GM12865 (cell line): Measurements from ENCODE around the gene MAB21L3.

ENCODE experiments used
- DNase-seq: peaks from one replicate; pipeline ENCODE4 v3.0.0; 2010; ENCODE audit warnings: low read depth
- H3K4me3 ChIP-seq: 2 replicates; pipeline ENCODE4 v1.5.1; 2011; ENCODE audit warnings: mild to moderate bottlenecking, low read depth, low read length, control low read depth
- TF ChIP-seq, protein P1 (sequence below): IDR thresholded peaks from 2 replicates; pipeline ENCODE4 v1.5.1; 2011; ENCODE audit warnings: low read length, control low read depth, low read depth, inconsistent platforms; ENCODE audit not compliant: insufficient read depth; ENCODE audit errors: missing control alignments

MAB21L3 gene

DNA sequence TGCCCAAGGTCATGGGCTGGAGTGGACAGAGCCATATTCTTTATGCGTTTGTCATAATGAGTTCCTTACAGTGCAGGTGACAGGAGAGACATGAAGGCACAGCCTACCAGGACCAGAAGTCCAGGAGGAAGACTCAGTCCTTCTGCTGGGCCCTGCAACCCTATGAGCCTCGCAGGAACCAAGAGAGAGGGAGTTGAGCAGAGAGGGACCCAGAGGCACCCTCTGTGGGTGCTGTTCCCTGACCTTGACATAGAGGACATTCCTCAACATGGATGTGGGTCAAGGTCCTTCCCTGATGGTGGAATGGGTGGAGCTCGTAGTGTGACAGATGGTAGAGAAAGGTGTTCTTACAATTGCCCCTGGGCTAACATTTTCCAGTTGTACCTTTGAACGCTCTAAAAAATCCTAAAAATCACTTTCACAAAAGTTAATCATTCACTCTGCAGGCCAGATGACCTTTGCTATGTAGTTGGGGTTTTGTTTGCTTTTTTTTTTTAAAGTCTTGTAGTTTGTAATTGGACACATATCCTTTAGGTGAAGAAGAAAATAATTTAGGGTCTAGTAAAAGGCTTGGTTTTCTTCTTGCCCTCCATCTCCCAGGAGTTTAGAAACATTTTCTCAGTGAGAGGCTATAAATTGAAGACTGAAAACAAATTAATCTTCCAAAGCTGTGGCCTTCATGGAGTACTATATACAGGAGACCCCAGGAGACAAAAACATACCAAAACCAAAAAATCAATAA lies 41.9 kb downstream of the MAB21L3 start:
- TF ChIP-seq, protein P1, sequence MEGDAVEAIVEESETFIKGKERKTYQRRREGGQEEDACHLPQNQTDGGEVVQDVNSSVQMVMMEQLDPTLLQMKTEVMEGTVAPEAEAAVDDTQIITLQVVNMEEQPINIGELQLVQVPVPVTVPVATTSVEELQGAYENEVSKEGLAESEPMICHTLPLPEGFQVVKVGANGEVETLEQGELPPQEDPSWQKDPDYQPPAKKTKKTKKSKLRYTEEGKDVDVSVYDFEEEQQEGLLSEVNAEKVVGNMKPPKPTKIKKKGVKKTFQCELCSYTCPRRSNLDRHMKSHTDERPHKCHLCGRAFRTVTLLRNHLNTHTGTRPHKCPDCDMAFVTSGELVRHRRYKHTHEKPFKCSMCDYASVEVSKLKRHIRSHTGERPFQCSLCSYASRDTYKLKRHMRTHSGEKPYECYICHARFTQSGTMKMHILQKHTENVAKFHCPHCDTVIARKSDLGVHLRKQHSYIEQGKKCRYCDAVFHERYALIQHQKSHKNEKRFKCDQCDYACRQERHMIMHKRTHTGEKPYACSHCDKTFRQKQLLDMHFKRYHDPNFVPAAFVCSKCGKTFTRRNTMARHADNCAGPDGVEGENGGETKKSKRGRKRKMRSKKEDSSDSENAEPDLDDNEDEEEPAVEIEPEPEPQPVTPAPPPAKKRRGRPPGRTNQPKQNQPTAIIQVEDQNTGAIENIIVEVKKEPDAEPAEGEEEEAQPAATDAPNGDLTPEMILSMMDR, result no peak
- no peak overlapping the region for H3K4me3 ChIP-seq
- DNase-seq, result no peak

DNA sequence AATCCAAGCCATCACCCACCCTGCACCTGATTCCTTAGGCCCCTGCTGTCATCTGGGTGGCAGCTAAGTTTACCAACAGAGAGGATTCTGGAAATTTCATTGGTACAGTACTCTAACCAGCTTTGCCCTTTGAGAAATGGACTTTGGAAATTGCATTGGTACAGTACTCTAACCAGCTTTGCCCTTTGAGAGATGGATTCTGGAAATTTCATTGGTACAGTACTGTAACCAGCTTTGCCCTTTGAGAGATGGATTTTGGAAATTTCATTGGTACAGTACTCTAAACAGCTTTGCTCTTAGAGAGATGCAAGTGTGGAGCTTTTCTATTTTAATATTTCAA lies 42.5 kb downstream of the MAB21L3 start:
- TF ChIP-seq, protein P1, result no peak
- H3K4me3 ChIP-seq, result no peak overlapping the region
- no peak for DNase-seq

DNA sequence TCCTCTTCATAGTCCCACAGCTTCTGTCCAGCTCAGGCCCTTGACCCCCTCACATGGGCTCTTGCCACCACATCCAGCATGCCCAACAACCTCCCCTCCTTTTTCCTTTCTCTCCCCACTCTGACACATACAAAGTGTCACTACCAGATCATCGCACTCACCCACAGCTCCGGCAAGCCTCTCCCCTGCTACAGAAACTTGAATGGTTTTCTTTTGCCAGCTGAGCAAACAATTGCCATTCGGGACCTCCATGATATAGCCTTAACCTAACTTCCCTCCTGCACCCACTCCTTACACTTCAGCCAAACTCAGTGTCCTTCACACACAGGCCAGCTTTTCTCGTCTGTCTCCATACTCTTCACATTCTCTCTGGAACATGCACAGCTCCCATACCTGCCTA lies 43.3 kb downstream of the MAB21L3 start:
- TF ChIP-seq, protein P1, result no peak
- no peak for DNase-seq
- H3K4me3 ChIP-seq, result no peak overlapping the region

DNA sequence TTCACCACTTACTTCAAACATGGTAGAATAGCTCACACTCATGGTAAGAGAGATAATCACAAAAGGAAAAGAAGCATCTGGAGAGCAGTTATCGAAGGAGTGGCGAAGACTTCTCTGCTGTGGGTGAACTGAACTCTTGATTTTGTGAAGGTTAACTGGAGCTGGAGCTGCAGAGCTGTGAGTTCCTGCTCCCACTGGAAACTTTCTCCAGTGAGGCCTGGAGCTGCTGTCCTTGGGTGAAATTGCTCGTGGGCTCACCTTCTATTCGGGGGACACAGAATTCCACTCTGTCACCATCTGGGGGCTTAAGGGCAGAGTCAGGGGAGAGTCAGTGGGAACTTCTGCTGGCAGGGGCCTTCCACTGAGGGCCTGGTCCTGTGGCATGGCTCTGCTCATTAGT lies 45.9 kb downstream of the MAB21L3 start:
- no peak for DNase-seq
- TF ChIP-seq, protein P1, result no peak
- H3K4me3 ChIP-seq, result no peak overlapping the region

DNA sequence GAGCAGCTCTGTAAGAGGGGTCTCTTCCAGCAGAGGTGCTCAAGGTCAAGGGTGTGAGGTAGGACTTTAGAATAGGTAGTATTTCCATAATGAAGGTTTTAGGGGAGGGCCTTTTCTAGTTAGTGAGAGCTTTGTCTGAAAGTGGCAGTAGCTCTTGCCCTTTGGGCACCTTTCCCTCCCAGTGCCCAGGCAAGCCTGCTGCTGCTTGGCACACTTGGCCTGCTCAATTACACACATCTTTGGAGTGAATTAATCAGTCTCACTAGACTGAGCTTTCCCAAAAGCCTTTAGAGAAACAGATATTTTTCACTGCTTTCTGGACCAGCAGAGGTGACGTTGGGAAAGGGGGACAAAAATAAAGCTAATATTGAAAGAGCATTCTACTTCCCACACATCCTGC lies 48.0 kb downstream of the MAB21L3 start:
- H3K4me3 ChIP-seq, result no peak overlapping the region
- no peak for DNase-seq
- TF ChIP-seq, protein P1, result no peak

DNA sequence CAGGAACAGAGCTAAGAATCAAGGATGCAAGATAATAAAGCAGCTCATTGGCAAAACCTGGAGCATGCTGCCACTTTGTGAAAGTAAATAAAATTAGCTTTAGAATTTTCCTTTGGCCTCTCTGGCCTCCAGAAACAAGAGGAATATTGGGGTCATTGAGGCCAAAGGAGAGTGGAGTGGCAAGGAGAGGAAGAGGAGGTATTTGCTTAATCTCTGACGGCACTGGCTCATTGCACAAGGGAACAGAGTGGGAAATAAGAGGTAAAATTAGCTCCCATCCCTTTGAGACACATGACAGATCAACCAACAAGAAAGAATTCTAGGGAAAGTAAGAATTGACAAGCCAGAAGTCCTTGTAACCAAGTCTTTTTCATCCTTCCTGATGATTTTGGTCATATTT lies 48.4 kb downstream of the MAB21L3 start:
- TF ChIP-seq, protein P1, result no peak
- H3K4me3 ChIP-seq, result no peak overlapping the region
- no peak for DNase-seq

DNA sequence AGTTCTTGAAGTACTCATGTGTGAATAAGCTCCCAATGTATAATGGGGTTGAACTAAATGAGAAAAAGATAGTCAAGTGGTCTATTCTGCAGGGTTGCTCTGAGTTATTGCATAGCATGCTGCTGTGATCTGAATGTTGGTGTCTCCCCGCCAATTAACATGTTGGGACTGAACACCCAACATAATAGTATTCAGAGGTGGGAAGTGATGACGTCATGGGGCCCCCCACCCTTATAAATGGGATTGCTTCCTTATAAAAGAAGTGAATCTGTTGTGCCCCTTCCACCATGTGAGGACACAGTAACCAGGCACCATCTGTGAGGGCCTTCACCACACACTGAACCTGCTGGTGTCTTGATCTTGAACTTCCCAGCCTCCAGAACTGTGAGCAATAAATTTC lies 50.2 kb downstream of the MAB21L3 start:
- H3K4me3 ChIP-seq, result no peak overlapping the region
- TF ChIP-seq, protein P1, result no peak
- no peak for DNase-seq
